BE2C (cell line): ENCODE data around the gene ACAT2.
"Not testable (repeated sequence)": the region's sequence is repeated elsewhere in the genome, so short reads cannot be mapped to it uniquely, and the experiment has no call there.

Source experiments
- DNase-seq: peaks from one replicate; pipeline ENCODE4 v3.0.0-alpha.2; 2020
- H3K27me3 ChIP-seq: fragments of 250-450 bp; sonication (Bioruptor Pico); 2 replicates; pipeline ENCODE4 v1.5.1; 2020; ENCODE audit warnings: mild to moderate bottlenecking
- H3K36me3 ChIP-seq: fragments of 250-450 bp; sonication (Bioruptor Pico); 2 replicates; pipeline ENCODE4 v1.5.1; 2020; ENCODE audit warnings: mild to moderate bottlenecking
- H3K4me1 ChIP-seq: fragments of 250-450 bp; sonication (Bioruptor Pico); 2 replicates; pipeline ENCODE4 v1.5.1; 2020
- H3K4me3 ChIP-seq: 2 replicates; pipeline ENCODE4 v1.5.1; 2011; ENCODE audit warnings: low read depth, low read length
- H3K9me3 ChIP-seq: fragments of 250-450 bp; sonication (Bioruptor Pico); 2 replicates; pipeline ENCODE4 v1.5.1; 2020
- CTCF ChIP-seq: IDR thresholded peaks from 2 replicates; pipeline ENCODE4 v1.5.1; 2012; ENCODE audit warnings: mild to moderate bottlenecking, low read depth, low read length

The ACAT2 gene

GRCh38 chr6:159716247-159717096 is 45.4 kb upstream of the ACAT2 start:
- no peak for TF ChIP-seq CTCF
- DNase-seq = no peak
- Histone ChIP-seq H3K36me3 (no peaks in the 10 kb centered on the region), H3K4me1 (no peaks in the 10 kb centered on the region), H3K27me3 (no peaks in the 10 kb centered on the region), H3K4me3 (no peak overlapping the region), H3K9me3 (no peaks in the 10 kb centered on the region)

- H3K4me3 ChIP-seq = no peak overlapping the region
- H3K36me3 ChIP-seq = no peaks in the 10 kb centered on the region
- no peaks in the 10 kb centered on the region for H3K27me3 ChIP-seq
- no peak for DNase-seq
- TF ChIP-seq CTCF = no peak
- no peaks in the 10 kb centered on the region for H3K4me1 ChIP-seq
- no peaks in the 10 kb centered on the region for H3K9me3 ChIP-seq
Observed at GRCh38 chr6:159718634-159719033, 43.2 kb upstream of the ACAT2 start.

GRCh38 chr6:159719287-159719686 is 42.6 kb upstream of the ACAT2 start:
- Histone ChIP-seq H3K27me3 (no peaks in the 10 kb centered on the region), H3K36me3 (no peaks in the 10 kb centered on the region), H3K4me3 (no peak overlapping the region), H3K4me1 (no peaks in the 10 kb centered on the region), H3K9me3 (no peaks in the 10 kb centered on the region)
- TF ChIP-seq CTCF = no peak
- DNase-seq = no peak

GRCh38 chr6:159720708-159721107 is 41.1 kb upstream of the ACAT2 start:
- no peak for DNase-seq
- no peaks in the 10 kb centered on the region for H3K9me3 ChIP-seq

GRCh38 chr6:159721981-159722380 is 39.9 kb upstream of the ACAT2 start:
- H3K4me3 ChIP-seq, H3K4me1 ChIP-seq, H3K27me3 ChIP-seq, H3K9me3 ChIP-seq, H3K36me3 ChIP-seq, DNase-seq: not testable (repeated sequence)

More at GRCh38 chr6:159720708-159721107, 41.1 kb upstream of the ACAT2 start:
- Histone ChIP-seq H3K4me3 (no peak overlapping the region), H3K4me1 (no peaks in the 10 kb centered on the region), H3K27me3 (no peaks in the 10 kb centered on the region), H3K36me3 (no peaks in the 10 kb centered on the region)
- TF ChIP-seq CTCF = peak; percentile 34

GRCh38 chr6:159722655-159723054 is 39.2 kb upstream of the ACAT2 start:
- H3K27me3 ChIP-seq = no peaks in the 10 kb centered on the region
- DNase-seq = no peak
- H3K4me3 ChIP-seq = no peak overlapping the region
- no peaks in the 10 kb centered on the region for H3K9me3 ChIP-seq
- no peaks in the 10 kb centered on the region for H3K4me1 ChIP-seq
- peaks cover 3% of the 10 kb centered on the region for H3K36me3 ChIP-seq
- TF ChIP-seq CTCF = no peak
